ENCODE results near the gene TMC8.

The TMC8 gene

GRCh38 chr17:78186692-78187595, 56.4 kb downstream of the TMC8 start, which contains the start of the genes AFMID and TK1:
Gene AFMID (plus strand): TSS chr17:78187362. CDS start chr17:78187371, 9 bp downstream.
Gene TK1 (minus strand): TSS chr17:78187052. CDS start chr17:78186994, 58 bp downstream.
- Mint-ChIP-seq H3K27me3 (no peaks in the 10 kb centered on the region), H3K36me3 (no peaks in the 10 kb centered on the region), H3K4me1 (peaks cover 13% of the 10 kb centered on the region), H3K27ac (peak within 1 kb of the TSS; percentile 82), H3K4me3 (peak within 1 kb of the TSS; percentile 88), H3K9me3 (no peaks in the 10 kb centered on the region)

Data from activated naive CD4-positive, alpha-beta T cell treated with anti-CD3 and anti-CD28 coated beads, Interleukin-2, amount 50 U/mL, for 24 hours (primary cell).